Karpas-422 (cell line): Measurements from ENCODE around the gene MYL6B. TPM values are rescaled to one million over a fixed set of nuclear protein-coding genes. Genes with fewer than 3 reads are reported as not detected.
"Not testable (repeated sequence)": the region's sequence is repeated elsewhere in the genome, so short reads cannot be mapped to it uniquely, and the experiment has no call there.

Source experiments
- DNase-seq: peaks from one replicate; pipeline ENCODE4 v3.0.0-alpha.2; 2015
- H2AFZ ChIP-seq: fragments of 200-600 bp; sonication (generic); 2 replicates; pipeline ENCODE4 v1.6.1; 2014; ENCODE audit warnings: antibody characterized with exemption, low read length, mixed read lengths
- H3K27ac ChIP-seq: fragments of 200-600 bp; sonication (generic); 2 replicates; pipeline ENCODE4 v1.5.1; 2014; ENCODE audit warnings: mild to moderate bottlenecking, low read length, moderate library complexity
- H3K27me3 ChIP-seq: fragments of 200-600 bp; sonication (generic); 2 replicates; pipeline ENCODE4 v1.6.1; 2014; ENCODE audit warnings: low read length, mixed read lengths
- H3K36me3 ChIP-seq: fragments of 200-600 bp; sonication (generic); 2 replicates; pipeline ENCODE4 v1.6.1; 2014; ENCODE audit warnings: low read length, mixed read lengths; ENCODE audit not compliant: insufficient read depth
- H3K4me1 ChIP-seq: fragments of 200-600 bp; sonication (generic); 2 replicates; pipeline ENCODE4 v1.6.1; 2014; ENCODE audit warnings: mild to moderate bottlenecking, low read length, mixed read lengths
- H3K4me2 ChIP-seq: fragments of 200-600 bp; sonication (generic); 2 replicates; pipeline ENCODE4 v1.6.1; 2014; ENCODE audit warnings: low read length, low read depth, mild to moderate bottlenecking; ENCODE audit not compliant: poor library complexity, severe bottlenecking
- H3K4me3 ChIP-seq: fragments of 200-600 bp; sonication (generic); 2 replicates; pipeline ENCODE4 v1.5.1; 2014; ENCODE audit warnings: mild to moderate bottlenecking, antibody characterized with exemption, low read length, mixed read lengths
- H3K79me2 ChIP-seq: fragments of 200-600 bp; sonication (generic); 2 replicates; pipeline ENCODE4 v1.6.1; 2014; ENCODE audit warnings: mild to moderate bottlenecking, low read length, mixed read lengths
- H3K9ac ChIP-seq: fragments of 200-600 bp; sonication (generic); 2 replicates; pipeline ENCODE4 v1.6.0; 2014; ENCODE audit warnings: low read length
- H3K9me2 ChIP-seq: fragments of 200-600 bp; sonication (generic), shearing (Covaris generic); replicated peaks from 2 replicates; pipeline ENCODE4 v1.6.0; 2014; ENCODE audit warnings: mild to moderate bottlenecking, low read length, moderate library complexity; ENCODE audit not compliant: insufficient read depth
- H3K9me3 ChIP-seq: fragments of 300-700, 200-600 bp; sonication (generic); 2 replicates; pipeline ENCODE4 v1.6.1; 2014; ENCODE audit warnings: low read length, mixed read lengths
- H4K20me1 ChIP-seq: fragments of 200-600 bp; sonication (generic); 2 replicates; pipeline ENCODE4 v1.6.1; 2014; ENCODE audit warnings: mild to moderate bottlenecking, antibody characterized with exemption, low read length, low read depth; ENCODE audit not compliant: insufficient read depth
- total RNA-seq: library from RNA; depleted of rRNA; stranded (reverse); fragments of >200 nt; shearing (Covaris generic); gene quantifications from 2 replicates; pipeline ENCODE4 v1.2.3, GENCODE V29; 2014; ENCODE audit warnings: low replicate concordance

Gene MYL6B
- total RNA-seq, 1 experiment from 2014 or later: 33.1 TPM

DNA sequence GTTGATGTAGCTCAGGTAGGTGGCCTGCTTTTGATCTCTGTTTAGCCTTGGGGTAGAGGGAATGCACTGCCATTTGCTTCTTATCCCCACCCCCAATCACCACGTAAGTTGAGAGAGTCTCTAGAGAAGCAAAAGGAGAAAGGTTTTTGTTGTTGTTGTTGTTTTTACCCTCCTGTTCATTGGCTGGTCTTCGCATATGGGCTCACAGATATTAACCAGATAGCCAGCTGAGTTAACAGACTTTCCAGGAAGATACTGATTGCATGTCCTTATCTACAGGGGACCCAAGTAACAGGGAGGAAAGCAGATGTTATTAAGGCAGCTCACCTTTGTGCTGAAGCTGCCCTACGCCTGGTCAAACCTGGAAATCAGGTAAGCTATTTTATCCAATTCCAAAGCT lies 45.1 kb upstream of the MYL6B start:
- Histone ChIP-seq H3K27ac (no peak overlapping the region), H3K4me2 (no peak overlapping the region), H3K9ac (no peak overlapping the region; the same call in 1 of the 2 replicates), H3K36me3 (peaks cover 51% of the 10 kb centered on the region), H3K79me2 (peaks cover 37% of the 10 kb centered on the region), H3K27me3 (no peaks in the 10 kb centered on the region), H3K4me1 (peaks cover 25% of the 10 kb centered on the region), H3K4me3 (no peak overlapping the region), H3K9me2 (no peaks in the 10 kb centered on the region), H2AFZ (no peak overlapping the region), H4K20me1 (peaks cover 14% of the 10 kb centered on the region; the same call in 1 of the 2 replicates), H3K9me3 (no peaks in the 10 kb centered on the region)
- no peak for DNase-seq

DNA sequence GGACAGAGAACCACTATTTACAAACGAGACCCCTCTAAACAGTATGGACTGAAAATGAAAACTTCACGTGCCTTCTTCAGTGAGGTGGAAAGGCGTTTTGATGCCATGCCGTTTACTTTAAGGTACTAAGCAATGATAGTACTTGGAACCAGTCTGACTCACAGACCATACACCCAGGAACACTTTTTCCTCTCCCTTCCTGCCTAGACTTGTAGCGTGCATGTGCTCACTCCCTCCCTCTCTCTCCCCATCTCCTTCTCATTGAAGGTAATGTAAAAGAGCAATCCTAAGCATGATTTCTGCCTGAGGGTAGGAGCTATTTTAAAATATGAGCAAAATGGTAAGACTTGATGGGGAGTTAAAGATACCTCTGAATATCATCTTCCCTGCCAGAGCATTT lies 41.8 kb upstream of the MYL6B start:
- Histone ChIP-seq H2AFZ (no peak overlapping the region), H3K36me3 (peaks cover 59% of the 10 kb centered on the region)
- DNase-seq: no peak

DNA sequence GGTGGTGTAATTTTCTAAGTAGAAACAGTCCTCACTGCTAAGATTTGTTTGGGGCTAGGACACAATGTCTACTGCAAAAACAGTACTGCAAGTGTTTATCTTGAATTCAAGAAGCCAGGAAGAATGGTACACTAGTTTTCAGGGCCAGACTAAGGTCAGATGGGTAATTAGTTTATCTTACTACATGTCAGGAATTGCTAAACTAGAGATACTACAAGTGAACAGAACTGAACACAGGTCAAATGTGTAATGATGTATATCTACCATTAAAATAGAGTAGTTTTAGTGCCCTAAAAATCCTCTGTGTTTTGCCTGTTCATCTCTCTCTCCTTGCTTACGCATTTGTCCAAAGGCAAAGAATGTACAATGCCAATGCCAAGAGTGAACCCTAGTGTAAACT lies 38.3 kb upstream of the MYL6B start:
- H3K4me3 ChIP-seq: no peak overlapping the region
- peaks cover 33% of the 10 kb centered on the region for H3K36me3 ChIP-seq
- no peaks in the 10 kb centered on the region for H4K20me1 ChIP-seq
- no peak overlapping the region for H3K4me2 ChIP-seq
- H3K79me2 ChIP-seq: peaks cover 14% of the 10 kb centered on the region
- DNase-seq: peak; percentile 46
- no peak overlapping the region for H2AFZ ChIP-seq
- no peak overlapping the region for H3K9ac ChIP-seq
- H3K9me3 ChIP-seq: no peaks in the 10 kb centered on the region
- no peaks in the 10 kb centered on the region for H3K27me3 ChIP-seq
- H3K9me2 ChIP-seq: no peaks in the 10 kb centered on the region
- no peak overlapping the region for H3K27ac ChIP-seq
- peaks cover 13% of the 10 kb centered on the region for H3K4me1 ChIP-seq

More for the DNA sequence above, 41.8 kb upstream of the MYL6B start:
- Histone ChIP-seq H3K4me3 (no peak overlapping the region), H3K27ac (no peak overlapping the region), H3K9me2 (no peaks in the 10 kb centered on the region), H3K79me2 (peaks cover 21% of the 10 kb centered on the region), H3K9ac (no peak overlapping the region), H3K4me2 (no peak overlapping the region), H3K27me3 (no peaks in the 10 kb centered on the region), H3K9me3 (no peaks in the 10 kb centered on the region), H3K4me1 (peaks cover 20% of the 10 kb centered on the region), H4K20me1 (peaks cover 8% of the 10 kb centered on the region; the same call in 1 of the 2 replicates)

DNA sequence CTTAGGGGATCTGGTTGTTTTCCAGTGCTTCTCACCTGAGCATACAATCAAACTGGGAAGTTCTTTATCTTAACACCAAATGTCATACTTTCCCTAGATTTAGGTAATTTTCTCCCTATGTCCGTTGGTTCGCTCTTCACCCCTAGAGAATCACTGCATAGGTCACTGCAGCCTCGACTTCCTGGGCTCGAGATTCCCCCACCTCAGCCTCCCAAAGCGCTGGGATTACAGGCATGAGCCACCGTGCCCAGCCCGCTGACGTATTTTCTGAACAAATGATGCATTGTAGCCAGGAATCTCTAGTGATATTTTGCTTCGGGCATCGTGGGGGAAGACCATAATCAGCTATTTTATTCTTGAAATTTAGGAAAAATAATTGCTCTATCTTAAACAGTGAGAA lies 37.1 kb upstream of the MYL6B start:
- Histone ChIP-seq H3K9me3 (no peaks in the 10 kb centered on the region), H3K9me2 (no peaks in the 10 kb centered on the region), H3K4me3 (peak overlapping the region; percentile 90), H3K36me3 (peaks cover 33% of the 10 kb centered on the region), H3K4me2 (peak overlapping the region; percentile 69), H2AFZ (no peak overlapping the region), H3K79me2 (peaks cover 25% of the 10 kb centered on the region), H3K27me3 (no peaks in the 10 kb centered on the region), H3K4me1 (peaks cover 25% of the 10 kb centered on the region), H3K9ac (peak overlapping the region; percentile 76), H4K20me1 (no peaks in the 10 kb centered on the region), H3K27ac (peak overlapping the region; percentile 93)
- no peak for DNase-seq

GRCh38 chr12:56116267-56117081 lies 35.9 kb upstream of the MYL6B start, which contains the start of gene RPL41:
Gene RPL41 (plus strand): TSS chr12:56116633.
- Histone ChIP-seq H3K27me3 (no peaks in the 10 kb centered on the region), H3K27ac (peak within 1 kb of the TSS; percentile 93), H3K4me2 (peak within 1 kb of the TSS; percentile 69), H2AFZ (peak within 1 kb of the TSS; percentile 95), H3K9ac (peak within 1 kb of the TSS; percentile 85), H3K9me2 (no peaks in the 10 kb centered on the region), H3K4me3 (peak within 1 kb of the TSS; percentile 90), H3K9me3 (no peaks in the 10 kb centered on the region), H3K79me2 (peaks cover 28% of the 10 kb centered on the region), H3K36me3 (peaks cover 23% of the 10 kb centered on the region), H3K4me1 (peaks cover 25% of the 10 kb centered on the region), H4K20me1 (no peaks in the 10 kb centered on the region)
- DNase-seq: peak; percentile 98

GRCh38 chr12:56117082-56117706 lies 35.2 kb upstream of the MYL6B start:
- not testable (repeated sequence) for H4K20me1 ChIP-seq, H3K27me3 ChIP-seq, H2AFZ ChIP-seq, H3K9me3 ChIP-seq, H3K9me2 ChIP-seq
- peak overlapping the region; percentile 69 for H3K4me2 ChIP-seq
- peaks cover 25% of the 10 kb centered on the region for H3K4me1 ChIP-seq
- H3K79me2 ChIP-seq: peaks cover 28% of the 10 kb centered on the region
- peak; percentile 70 for DNase-seq
- peaks cover 19% of the 10 kb centered on the region for H3K36me3 ChIP-seq
- peak overlapping the region; percentile 93 for H3K27ac ChIP-seq
- H3K9ac ChIP-seq: peak overlapping the region; percentile 85
- peak overlapping the region; percentile 90 for H3K4me3 ChIP-seq

DNA sequence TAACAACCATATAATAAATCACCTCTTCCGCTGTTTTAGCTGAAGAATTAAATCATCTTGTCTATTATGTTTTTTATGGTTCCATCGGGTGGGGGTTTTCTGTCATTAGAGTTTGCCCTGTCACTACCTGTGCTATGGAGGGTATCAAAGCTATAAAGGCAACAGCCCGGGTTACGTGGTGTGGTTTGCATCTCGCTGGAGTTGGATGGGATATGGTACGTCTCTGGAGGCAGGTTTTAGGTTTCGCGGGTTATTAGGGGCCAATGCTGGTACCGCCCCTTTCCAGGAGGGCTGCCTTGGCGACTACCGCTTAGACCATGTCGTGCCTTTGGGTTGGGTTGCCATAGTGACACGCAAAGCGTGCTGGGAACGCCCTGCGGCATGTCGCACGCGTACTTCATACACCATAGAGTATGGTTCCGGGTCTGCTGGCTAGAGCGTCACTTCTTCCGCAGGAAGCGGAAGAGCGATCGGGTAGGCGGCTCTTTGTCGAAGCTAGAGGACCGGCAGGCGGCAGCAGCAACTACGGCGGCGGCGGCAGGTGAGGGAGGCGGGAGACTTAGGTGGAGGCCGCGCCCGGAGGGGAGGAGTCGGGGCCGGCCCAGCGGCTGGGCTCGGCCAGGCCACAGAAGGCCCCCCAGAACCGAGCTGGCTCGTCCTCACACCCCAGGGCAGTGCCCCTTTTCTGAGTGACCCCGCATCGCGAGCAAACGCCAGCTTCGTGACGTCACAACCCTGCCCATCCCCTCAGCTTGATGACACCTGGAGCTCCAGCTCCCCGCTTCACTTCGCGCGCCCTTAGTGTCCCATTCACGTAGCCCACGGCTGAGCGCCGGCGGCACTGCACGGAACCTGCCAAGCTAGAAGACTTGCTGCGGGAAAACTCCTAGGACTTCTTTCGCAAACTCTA lies 34.4 kb upstream of the MYL6B start, which contains the start of gene ZC3H10:
TSS of gene ZC3H10 (plus strand) at position 489 of the 910 bp plus-strand sequence. CDS start 2,297 bp downstream, outside the sequence.
- Histone ChIP-seq H2AFZ (no peak within 1 kb of the TSS), H4K20me1 (no peaks in the 10 kb centered on the region), H3K27ac (peak within 1 kb of the TSS; percentile 93), H3K9ac (peak within 1 kb of the TSS; percentile 85), H3K4me1 (peaks cover 25% of the 10 kb centered on the region), H3K9me2 (no peaks in the 10 kb centered on the region), H3K27me3 (no peaks in the 10 kb centered on the region), H3K4me3 (peak within 1 kb of the TSS; percentile 90), H3K9me3 (no peaks in the 10 kb centered on the region), H3K36me3 (peaks cover 16% of the 10 kb centered on the region), H3K4me2 (peak within 1 kb of the TSS; percentile 94), H3K79me2 (peaks cover 28% of the 10 kb centered on the region)
- peak; percentile 100 for DNase-seq
